H1 (cell line): ENCODE measurements around the gene GRM8. TPM values are rescaled to one million over a fixed set of nuclear protein-coding genes. Genes with fewer than 3 reads are reported as not detected.

Source experiments
- CTCF ChIA-PET: fragments of 300-600 bp; sonication (Branson Sonifier 250); formaldehyde crosslinking; loops from one replicate; lab custom pipeline; 2021; ENCODE audit not compliant: partially characterized antibody; lab: Charles Lee
- POLR2A ChIA-PET: fragments of 300-600 bp; sonication (Branson Sonifier 250); formaldehyde crosslinking; loops from one replicate; lab custom pipeline; 2021; ENCODE audit warnings: inconsistent platforms; ENCODE audit not compliant: partially characterized antibody; lab: Charles Lee
- DNase-seq, 2 experiments: peaks; one replicate each; pipeline versions ENCODE4 v3.0.0 to v3.0.0-alpha.2; 2010 to 2022; ENCODE audit warnings: low spot score in 2 of 2, low read depth in 1 of 2, mixed read lengths in 1 of 2
- FAIRE-seq: peaks from 2 replicates; lab custom pipeline; 2011; peaks lifted over from hg19 to GRCh38; lab: Jason Lieb, UNC
- H2AFZ ChIP-seq: 2 replicates; pipeline ENCODE4 v1.8.1; 2012; ENCODE audit warnings: low read length, inconsistent platforms
- H2AK5ac ChIP-seq: 2 replicates; pipeline ENCODE4 v1.6.1; 2013; ENCODE audit warnings: low read depth, low read length
- H2BK120ac ChIP-seq: replicated peaks from 2 replicates; pipeline ENCODE3; 2013; ENCODE audit warnings: low read depth, low read length, inconsistent platforms
- H2BK12ac ChIP-seq: 2 replicates; pipeline ENCODE4 v1.6.1; 2013; ENCODE audit warnings: low read depth, low read length
- H2BK15ac ChIP-seq: 2 replicates; pipeline ENCODE4 v1.6.1; 2013; ENCODE audit warnings: low read length
- H2BK20ac ChIP-seq: 2 replicates; pipeline ENCODE4 v1.6.1; 2013; ENCODE audit warnings: low read length
- H2BK5ac ChIP-seq: 2 replicates; pipeline ENCODE4 v1.6.1; 2013; ENCODE audit warnings: low read depth, low read length
- H3K14ac ChIP-seq: 2 replicates; pipeline ENCODE4 v1.6.1; 2013; ENCODE audit warnings: inconsistent platforms; ENCODE audit not compliant: insufficient read length
- H3K18ac ChIP-seq: 2 replicates; pipeline ENCODE4 v1.6.1; 2013; ENCODE audit warnings: low read length; ENCODE audit errors: extremely low read depth
- H3K23ac ChIP-seq: 2 replicates; pipeline ENCODE4 v1.6.1; 2013; ENCODE audit warnings: inconsistent platforms; ENCODE audit not compliant: insufficient read length
- H3K23me2 ChIP-seq: 2 replicates; pipeline ENCODE4 v1.6.1; 2013; ENCODE audit warnings: low read depth, low read length
- H3K27ac ChIP-seq: 2 replicates; pipeline ENCODE4 v1.6.1; 2011; ENCODE audit warnings: low read depth, low read length, inconsistent platforms
- H3K27me3 ChIP-seq, 4 experiments: replicated peaks in 1 of 4; 1 replicate in 1 of 4; 2 replicates in 3 of 4; pipeline versions ENCODE4 v1.6.1 to v1.8.1; 2011 to 2013; ENCODE audit warnings: low read length in 3 of 4, mild to moderate bottlenecking in 3 of 4, inconsistent platforms in 2 of 4, mixed read lengths in 2 of 4, moderate library complexity in 1 of 4; ENCODE audit not compliant: control insufficient read depth in 3 of 4, insufficient read depth in 3 of 4; ENCODE audit errors: extremely low read depth in 1 of 4
- H3K36me3 ChIP-seq, 4 experiments: 2 replicates each; pipeline versions ENCODE4 v1.6.1 to v1.8.1; 2011 to 2013; ENCODE audit warnings: mild to moderate bottlenecking in 4 of 4, low read length in 3 of 4, moderate library complexity in 2 of 4, control low read depth in 1 of 4, inconsistent platforms in 1 of 4; ENCODE audit not compliant: insufficient read depth in 4 of 4, control insufficient read depth in 2 of 4
- H3K4ac ChIP-seq: replicated peaks from 2 replicates; pipeline ENCODE3; 2013; ENCODE audit warnings: low read length, low read depth, mixed read lengths, inconsistent platforms; ENCODE audit not compliant: insufficient read length
- H3K4me1 ChIP-seq, 4 experiments: replicated peaks in 1 of 4; 1 replicate in 1 of 4; 2 replicates in 3 of 4; pipeline versions ENCODE4 v1.6.1 to v1.8.1; 2011 to 2013; ENCODE audit warnings: low read length in 3 of 4, inconsistent platforms in 2 of 4, mixed read lengths in 1 of 4; ENCODE audit not compliant: insufficient read depth in 4 of 4, control insufficient read depth in 3 of 4
- H3K4me2 ChIP-seq, 2 experiments: 2 replicates each; pipeline versions ENCODE4 v1.6.1 to v1.8.1; 2011 to 2013; ENCODE audit warnings: low read depth in 2 of 2, low read length in 2 of 2, control low read depth in 1 of 2, inconsistent platforms in 1 of 2, mild to moderate bottlenecking in 1 of 2; ENCODE audit not compliant: insufficient read depth in 1 of 2
- H3K4me3 ChIP-seq, 4 experiments: fragments of 200-600, 300-600 bp in 1 of 4; sonication (generic), shearing (Covaris generic), sonication (Bioruptor Twin) in 1 of 4; 2 replicates each; pipeline versions ENCODE4 v1.5.1 to v1.8.1; 2011 to 2016; ENCODE audit warnings: low read length in 4 of 4, low read depth in 3 of 4, control low read depth in 2 of 4, inconsistent platforms in 2 of 4, mild to moderate bottlenecking in 2 of 4, mixed read lengths in 1 of 4, moderate library complexity in 1 of 4; ENCODE audit not compliant: insufficient read depth in 2 of 4; ENCODE audit errors: extremely low read depth in 1 of 4
- H3K56ac ChIP-seq: replicated peaks from 2 replicates; pipeline ENCODE3; 2013; ENCODE audit warnings: low read depth, mild to moderate bottlenecking, mixed read lengths, low read length, inconsistent platforms; ENCODE audit not compliant: insufficient read length
- H3K79me1 ChIP-seq: 2 replicates; pipeline ENCODE4 v1.6.1; 2013; ENCODE audit warnings: low read depth, low read length, control low read depth
- H3K79me2 ChIP-seq, 2 experiments: 2 replicates each; pipeline versions ENCODE4 v1.6.1 to v1.8.1; 2012 to 2013; ENCODE audit warnings: low read length in 2 of 2, mild to moderate bottlenecking in 2 of 2, inconsistent platforms in 1 of 2; ENCODE audit not compliant: insufficient read depth in 2 of 2, control insufficient read depth in 1 of 2
- H3K9ac ChIP-seq, 4 experiments: replicated peaks in 1 of 4; 1 replicate in 1 of 4; 2 replicates in 3 of 4; pipeline versions ENCODE4 v1.6.1 to v1.8.1; 2011 to 2013; ENCODE audit warnings: low read depth in 3 of 4, low read length in 3 of 4, control low read depth in 2 of 4, mild to moderate bottlenecking in 2 of 4, moderate library complexity in 2 of 4, inconsistent platforms in 1 of 4; ENCODE audit errors: extremely low read depth in 1 of 4
- H3K9me3 ChIP-seq, 2 experiments: 2 replicates each; pipeline versions ENCODE4 v1.6.1 to v1.8.1; 2012 to 2013; ENCODE audit warnings: mild to moderate bottlenecking in 2 of 2, moderate library complexity in 2 of 2, control low read depth in 1 of 2, inconsistent platforms in 1 of 2, low read depth in 1 of 2, low read length in 1 of 2, mixed read lengths in 1 of 2; ENCODE audit not compliant: insufficient read depth in 2 of 2
- H4K20me1 ChIP-seq, 2 experiments: replicated peaks in 1 of 2; 2 replicates each; pipeline versions ENCODE3 to v1.8.1; 2011 to 2013; ENCODE audit warnings: inconsistent platforms in 2 of 2, low read length in 2 of 2, mild to moderate bottlenecking in 1 of 2; ENCODE audit not compliant: insufficient read depth in 2 of 2, control insufficient read depth in 1 of 2
- H4K5ac ChIP-seq: 2 replicates; pipeline ENCODE4 v1.6.1; 2013; ENCODE audit warnings: low read length, low read depth, mixed read lengths, inconsistent platforms; ENCODE audit not compliant: insufficient read length
- H4K8ac ChIP-seq: 2 replicates; pipeline ENCODE4 v1.8.0; 2013; ENCODE audit warnings: mild to moderate bottlenecking, moderate library complexity, low read length, inconsistent platforms; ENCODE audit not compliant: insufficient read depth; ENCODE audit errors: extremely low read depth
- H4K91ac ChIP-seq: replicated peaks from 2 replicates; pipeline ENCODE3; 2013; ENCODE audit warnings: low read length, mixed read lengths, inconsistent platforms; ENCODE audit not compliant: insufficient read length
- CBX5 ChIP-seq: fragments of 300-800, 300-1000 bp; sonication (generic); IDR thresholded peaks from 2 replicates; pipeline ENCODE4 v1.7.1; 2016; ENCODE audit warnings: antibody characterized with exemption, low read length, low read depth
- CTBP2 ChIP-seq: IDR thresholded peaks from 2 replicates; pipeline ENCODE4 v1.7.0; 2011; ENCODE audit warnings: borderline replicate concordance, mild to moderate bottlenecking, moderate library complexity, mixed read lengths, low read length; ENCODE audit not compliant: insufficient read depth, insufficient read length
- PHF8 ChIP-seq: fragments of 200-600 bp; sonication (generic); conservative IDR thresholded peaks from 2 replicates; pipeline ENCODE4 v1.7.1; 2012; ENCODE audit warnings: low read depth, mild to moderate bottlenecking, inconsistent platforms, low read length, moderate library complexity
- SP1 ChIP-seq: IDR thresholded peaks from 2 replicates; pipeline ENCODE4 v1.6.1; 2011; ENCODE audit warnings: low read depth, low read length
- SP4 ChIP-seq: IDR thresholded peaks from 2 replicates; pipeline ENCODE4 v1.6.1; 2012; ENCODE audit warnings: low read length, inconsistent platforms
- SRF ChIP-seq: IDR thresholded peaks from 2 replicates; pipeline ENCODE4 v1.6.1; 2011; ENCODE audit warnings: mild to moderate bottlenecking, low read depth, low read length, moderate library complexity
- TAF1 ChIP-seq: IDR thresholded peaks from 2 replicates; pipeline ENCODE4 v1.6.1; 2011; ENCODE audit warnings: mild to moderate bottlenecking, low read depth, low read length
- WGBS, 2 experiments: shearing (Covaris generic) in 1 of 2; methylation state at CpG; one replicate each; pipeline versions ENCODE4 v1.1.6 to v1.1.7; 2013 to 2015; ENCODE audit warnings: low lambda C conversion rate in 2 of 2, mixed read lengths in 2 of 2, inconsistent platforms in 1 of 2, low coverage in 1 of 2, missing lambda C conversion rate in 1 of 2; ENCODE audit not compliant: insufficient replicate concordance in 2 of 2, insufficient coverage in 1 of 2, insufficient read length in 1 of 2; ENCODE audit errors: extremely low coverage in 1 of 2, missing lambda C conversion rate in 1 of 2; 5-methylcytosine and 5-hydroxymethylcytosine counted together
- polyA plus RNA-seq, 7 experiments: library from polyadenylated mRNA; depleted of rRNA in 3 of 7; stranded (reverse) in 5 of 7; unstranded in 2 of 7; fragments of >200 nt in 5 of 7; fragments of 200-250 nt in 2 of 7; gene quantifications; 1 replicate in 5 of 7; 2 replicates in 1 of 7; 4 replicates in 1 of 7; pipeline versions ENCODE4 v1.2.1 to v1.2.3, GENCODE V29; 2011 to 2013; ENCODE audit warnings: missing spikeins in 2 of 7, mixed read lengths in 2 of 7
- total RNA-seq: library from RNA; stranded (reverse); fragmentation: NEBNext Ultra II Directional; extraction: Animal tissue kit (Norgen Biotek cat#: 25700); gene quantifications from 2 replicates; pipeline ENCODE4 v1.2.1, GENCODE V29; 2021
- TF ChIP-seq, protein P1 (sequence below): IDR thresholded peaks from 2 replicates; pipeline ENCODE4 v1.6.1; 2011; ENCODE audit warnings: low read length, improper control_type of control experiment

The GRM8 gene
- total and polyA plus RNA-seq, 2 of the 8 experiments (the other 6 are each of a cell fraction or from before 2014, with no cell fraction given), result 2.6 to 2.8 TPM

DNA sequence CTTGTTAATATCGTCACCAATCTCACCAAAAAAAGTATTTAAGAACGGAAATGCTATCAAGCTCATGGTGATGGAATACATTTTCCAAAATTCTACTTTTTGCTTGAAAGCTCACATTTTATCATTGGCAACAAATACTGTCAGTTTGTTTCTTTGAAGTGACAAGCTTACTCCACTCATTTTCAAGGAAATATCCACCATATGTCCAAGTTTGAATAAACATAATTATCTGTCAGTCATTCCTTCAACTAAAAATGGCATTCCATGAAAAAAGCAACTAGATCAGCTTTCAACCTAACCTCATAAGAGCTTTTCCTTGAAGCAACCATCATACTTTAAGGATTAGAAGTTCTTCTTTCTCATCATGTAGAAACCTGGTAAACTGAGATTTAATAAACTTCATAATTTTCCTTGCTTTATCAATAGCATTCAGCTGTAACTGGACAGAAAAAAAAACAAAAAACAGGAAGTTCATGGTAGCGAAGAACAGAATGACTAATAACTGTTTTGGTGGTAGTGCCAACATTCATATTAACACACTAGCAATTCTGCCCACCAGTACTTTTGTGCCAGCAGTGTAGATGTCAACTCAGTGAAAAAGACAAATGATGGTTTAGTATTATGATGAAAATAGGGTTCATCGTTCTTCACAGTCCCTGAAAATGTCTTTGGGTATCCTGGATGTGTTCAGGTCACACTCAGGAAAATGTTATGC is 764.9 kb downstream of the GRM8 start:
- Histone ChIP-seq H3K27ac (no peak overlapping the region), H3K9me3 (no peaks in the 10 kb centered on the region), H3K36me3 (no peaks in the 10 kb centered on the region), H2BK5ac (no peak overlapping the region), H4K91ac (no peak overlapping the region), H3K23me2 (no peaks in the 10 kb centered on the region), H3K18ac (no peak overlapping the region), H3K4me3 (no peak overlapping the region), H4K20me1 (no peaks in the 10 kb centered on the region), H2BK12ac (no peak overlapping the region), H4K5ac (no peak overlapping the region), H3K56ac (no peak overlapping the region), H2AFZ (no peak overlapping the region), H4K8ac (no peak overlapping the region), H3K4ac (no peak overlapping the region), H2AK5ac (no peak overlapping the region), H3K14ac (no peak overlapping the region), H3K9ac (no peak overlapping the region), H3K23ac (no peak overlapping the region), H3K4me2 (no peak overlapping the region), H2BK15ac (no peak overlapping the region), H2BK120ac (no peak overlapping the region), H3K4me1 (no peaks in the 10 kb centered on the region), H3K79me2 (no peaks in the 10 kb centered on the region), H3K27me3 (no peaks in the 10 kb centered on the region), H3K79me1 (no peaks in the 10 kb centered on the region), H2BK20ac (no peak overlapping the region)
- DNase-seq (no peak), FAIRE-seq (no peak)
- TF ChIP-seq CBX5 (no peak), CTBP2 (no peak), SP1 (no peak), SP4 (no peak), SRF (no peak), PHF8 (no peak), TAF1 (no peak)
- TF ChIP-seq, protein P1, sequence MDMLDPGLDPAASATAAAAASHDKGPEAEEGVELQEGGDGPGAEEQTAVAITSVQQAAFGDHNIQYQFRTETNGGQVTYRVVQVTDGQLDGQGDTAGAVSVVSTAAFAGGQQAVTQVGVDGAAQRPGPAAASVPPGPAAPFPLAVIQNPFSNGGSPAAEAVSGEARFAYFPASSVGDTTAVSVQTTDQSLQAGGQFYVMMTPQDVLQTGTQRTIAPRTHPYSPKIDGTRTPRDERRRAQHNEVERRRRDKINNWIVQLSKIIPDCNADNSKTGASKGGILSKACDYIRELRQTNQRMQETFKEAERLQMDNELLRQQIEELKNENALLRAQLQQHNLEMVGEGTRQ, result no peak
- CTCF ChIA-PET, result no interaction called here
- WGBS, 2 experiments, result 87% methylated on average over 4 of the region's 4 CpGs; no CpG with 5 or more reads in 1 of the 2 experiments
- POLR2A ChIA-PET, result no interaction called here
